Hematopoietic multipotent progenitor cell (in vitro differentiated cells): Measurements from ENCODE around the gene CHST11. TPM values are rescaled to one million over a fixed set of nuclear protein-coding genes. Genes with fewer than 3 reads are reported as not detected.

ENCODE experiments used
- DNase-seq, 3 donors: peaks; one replicate each; pipeline ENCODE4 v3.0.0-alpha.2; 2011 to 2015; ENCODE audit warnings: low read depth in 2 of 3, low spot score in 2 of 3
- total RNA-seq: library from RNA; depleted of rRNA; stranded (reverse); fragments of >200 nt; gene quantifications from one replicate; pipeline ENCODE4 v1.2.3, GENCODE V29; 2012

Gene CHST11
- total RNA-seq, 1 donor: 264 TPM

DNA sequence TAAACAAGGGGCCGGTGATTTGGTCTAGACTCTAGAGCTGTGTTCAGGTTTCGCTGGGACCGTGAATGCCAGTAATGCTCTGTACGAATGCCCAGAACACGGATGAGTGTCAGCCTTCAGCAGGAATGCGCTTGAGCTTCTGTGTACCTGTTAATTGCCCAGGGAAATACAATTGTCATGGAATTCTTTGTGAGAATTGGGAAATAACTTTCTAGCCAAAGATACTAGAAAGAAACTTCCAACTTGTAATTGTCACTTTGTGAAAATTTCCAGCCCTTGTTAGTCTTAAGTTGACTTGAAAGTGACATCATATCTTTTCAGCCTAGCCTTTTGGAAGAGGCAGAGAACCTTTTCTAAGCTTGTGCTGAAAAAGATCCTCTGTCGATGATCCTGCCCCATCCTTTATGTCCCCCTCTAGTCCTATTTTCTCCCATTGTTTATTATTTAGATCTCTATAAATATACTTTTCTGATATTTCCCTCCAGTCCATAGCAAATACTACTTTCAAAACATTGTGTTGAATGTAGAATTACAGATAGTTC, 2.7 kb downstream of the CHST11 start:
- no peak for DNase-seq

DNA sequence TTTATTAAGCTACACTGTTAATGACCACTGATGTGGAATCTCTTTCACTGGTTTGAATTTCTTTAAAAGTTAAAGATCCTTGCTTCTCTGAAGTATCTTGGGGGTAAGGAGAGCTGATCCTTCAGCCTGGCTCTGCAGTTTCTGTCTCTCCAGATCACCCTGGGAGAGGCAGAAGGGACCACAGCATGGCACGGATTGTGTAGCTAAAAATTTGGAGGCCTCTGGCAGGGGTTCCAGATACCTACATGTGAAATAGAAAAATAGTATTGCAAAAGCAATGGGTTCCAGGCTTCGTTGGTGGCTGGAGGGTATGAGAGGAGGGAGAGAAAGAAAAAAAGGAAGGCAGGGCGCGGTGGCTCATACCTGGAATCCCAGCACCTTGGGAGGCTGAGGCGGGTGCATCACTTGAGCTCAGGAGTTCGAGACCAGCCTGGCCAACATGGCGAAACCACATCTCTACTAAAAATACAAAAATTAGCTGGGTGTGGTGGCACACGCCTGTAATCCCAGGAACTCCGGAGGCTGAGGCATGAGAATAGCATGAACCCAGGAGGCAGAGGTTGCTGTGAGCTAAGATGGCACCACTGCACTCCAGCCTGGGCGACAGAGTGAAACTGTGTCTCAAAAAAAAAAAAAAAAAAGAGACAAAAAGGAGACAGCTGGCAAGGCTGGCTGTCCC, 3.4 kb downstream of the CHST11 start:
- DNase-seq: no peak

DNA sequence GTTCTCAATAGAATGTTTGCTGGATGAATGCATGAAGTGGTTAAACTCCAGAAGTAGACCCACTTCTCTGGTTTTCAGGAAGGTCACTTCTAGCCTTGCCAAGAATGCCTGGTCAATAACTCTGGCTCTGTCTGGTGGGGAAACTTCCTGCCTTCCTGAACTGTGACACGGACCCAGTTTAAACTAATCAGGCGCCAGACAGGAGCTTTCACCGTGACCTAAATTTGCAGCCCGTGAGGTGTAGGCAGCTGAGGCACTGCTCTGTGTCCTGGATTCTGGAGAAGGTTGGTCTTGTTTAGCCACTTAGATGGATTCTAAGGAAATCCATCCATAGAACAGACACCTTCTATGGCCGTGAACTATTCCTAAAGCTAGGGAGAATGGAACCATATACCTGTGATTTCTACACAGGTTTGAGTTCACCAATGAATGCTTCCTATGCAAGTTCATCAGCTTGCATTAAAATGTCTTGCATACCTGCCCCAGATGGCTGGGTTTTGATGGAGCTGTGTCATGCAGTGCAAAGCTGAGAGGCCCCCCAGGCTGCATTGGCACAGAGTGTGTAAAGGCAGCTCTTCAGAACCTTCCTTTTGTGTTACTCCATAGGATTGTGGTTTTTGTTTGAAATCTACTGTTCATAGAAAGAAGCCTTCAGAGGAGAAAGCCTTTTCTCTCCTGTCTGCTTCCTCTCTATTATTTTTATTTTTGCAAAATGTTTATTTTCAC, 4.4 kb downstream of the CHST11 start:
- no peak for DNase-seq

- no peak for DNase-seq
These were observed 5.6 kb downstream of the CHST11 start for GRCh38 chr12:104462325-104462724.

GRCh38 chr12:104462931-104463339, 6.2 kb downstream of the CHST11 start:
- DNase-seq: peak in 2 of 3 donors; percentile 61 to 72

GRCh38 chr12:104463368-104463767, 6.6 kb downstream of the CHST11 start:
- DNase-seq: no peak

- no peak for DNase-seq
These were observed 8.2 kb downstream of the CHST11 start for GRCh38 chr12:104464899-104465298.

DNA sequence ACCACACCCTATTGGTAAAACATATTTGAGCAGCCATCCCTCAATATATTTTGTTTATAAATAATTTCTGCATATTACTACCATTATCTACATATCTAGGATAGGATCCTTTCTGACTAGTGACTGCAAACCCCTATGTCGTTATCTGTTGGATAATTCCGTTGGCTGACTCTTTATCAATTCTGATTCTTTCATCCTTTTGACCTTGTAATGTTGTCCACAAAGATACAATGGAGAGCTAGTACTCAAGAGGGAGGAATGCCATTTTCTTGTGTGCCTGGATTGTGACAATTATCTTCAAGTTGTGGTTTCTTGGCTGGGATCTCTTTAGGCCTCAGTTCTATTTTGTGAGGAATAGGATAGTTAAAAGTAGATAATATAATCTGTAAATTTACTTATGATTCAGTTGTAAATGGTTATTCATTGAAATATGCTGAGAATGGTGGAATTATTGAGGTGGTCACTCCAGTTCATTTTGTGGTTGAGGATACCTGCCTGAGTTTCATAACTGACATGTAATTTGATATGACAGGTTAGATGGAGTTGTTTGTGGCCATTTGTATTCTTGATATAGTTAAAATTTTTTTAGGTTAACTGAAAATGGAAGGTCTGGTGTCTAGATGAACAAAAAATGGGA, 10.1 kb downstream of the CHST11 start:
- no peak for DNase-seq

DNA sequence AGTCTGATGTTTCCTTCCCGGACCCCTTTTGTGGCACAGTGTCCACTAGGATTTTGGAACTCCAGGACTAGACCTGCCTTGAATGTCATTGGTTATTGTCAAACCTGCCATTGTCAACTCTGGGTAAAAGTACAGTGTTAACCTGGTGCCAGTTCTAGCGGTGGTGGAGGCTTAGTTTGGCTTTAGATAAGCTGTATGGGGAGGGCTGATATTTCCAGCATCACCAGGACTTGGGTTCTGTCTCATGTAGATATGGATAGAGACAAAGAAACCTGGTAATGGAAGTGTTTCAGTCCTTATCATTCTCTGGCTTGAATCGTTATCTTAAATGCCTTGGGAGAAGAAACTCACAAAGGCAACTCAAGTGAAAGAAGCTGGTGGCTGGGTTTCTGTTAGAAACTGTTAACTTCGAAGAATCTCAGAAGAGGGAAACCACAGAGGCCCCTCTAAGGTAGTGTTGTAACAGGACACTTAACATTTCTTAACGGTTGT, 10.6 kb downstream of the CHST11 start:
- DNase-seq: no peak

DNA sequence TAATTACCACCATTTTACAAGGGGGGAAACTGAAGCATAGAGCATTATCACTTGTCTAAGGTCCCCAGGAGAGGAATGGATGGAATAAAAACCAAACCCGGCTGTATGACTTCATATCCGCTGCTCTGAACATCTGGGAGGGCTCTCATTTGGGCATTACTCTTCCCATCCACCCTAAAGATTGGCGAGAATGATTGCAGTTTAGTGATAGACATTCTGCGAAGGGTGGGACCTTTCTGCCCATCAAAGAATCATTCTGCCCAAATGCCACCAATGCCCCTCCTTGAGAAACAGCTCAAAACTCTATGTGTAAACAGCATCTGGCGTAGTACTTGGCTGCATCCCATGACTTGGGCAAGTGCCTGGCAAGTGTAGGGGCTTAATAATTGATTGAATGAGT, 11.6 kb downstream of the CHST11 start:
- no peak for DNase-seq

DNA sequence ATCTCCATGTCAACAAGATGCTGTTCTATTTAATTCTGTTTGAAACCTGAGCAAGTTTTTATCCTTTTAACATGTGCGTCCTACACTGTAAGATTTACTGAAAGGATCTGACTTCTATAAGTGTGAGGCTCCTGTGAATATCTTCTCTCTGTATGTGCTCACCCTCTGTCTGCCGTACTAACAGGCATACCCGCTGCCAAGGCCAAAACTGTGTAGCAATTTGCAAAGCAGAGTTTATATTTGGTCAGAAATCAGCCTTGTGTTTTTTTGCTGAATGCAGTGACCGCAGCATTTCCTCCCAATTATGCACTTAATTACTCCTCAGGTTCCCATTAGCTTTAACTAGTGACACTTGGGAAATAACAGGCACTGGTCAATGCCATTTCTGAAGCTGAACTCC, 12.3 kb downstream of the CHST11 start:
- DNase-seq: no peak

GRCh38 chr12:104469523-104469922, 12.8 kb downstream of the CHST11 start:
- no peak for DNase-seq

GRCh38 chr12:104470521-104470920, 13.8 kb downstream of the CHST11 start:
- DNase-seq: no peak

- no peak for DNase-seq
These were observed 14.6 kb downstream of the CHST11 start for GRCh38 chr12:104471336-104471735.

GRCh38 chr12:104472748-104473147, 16.0 kb downstream of the CHST11 start:
- no peak for DNase-seq

- no peak for DNase-seq
These were observed 16.7 kb downstream of the CHST11 start for GRCh38 chr12:104473374-104473983.

GRCh38 chr12:104475271-104475670, 18.5 kb downstream of the CHST11 start:
- DNase-seq: no peak

- DNase-seq: no peak
These were observed 21.0 kb downstream of the CHST11 start for GRCh38 chr12:104477510-104478390.

DNA sequence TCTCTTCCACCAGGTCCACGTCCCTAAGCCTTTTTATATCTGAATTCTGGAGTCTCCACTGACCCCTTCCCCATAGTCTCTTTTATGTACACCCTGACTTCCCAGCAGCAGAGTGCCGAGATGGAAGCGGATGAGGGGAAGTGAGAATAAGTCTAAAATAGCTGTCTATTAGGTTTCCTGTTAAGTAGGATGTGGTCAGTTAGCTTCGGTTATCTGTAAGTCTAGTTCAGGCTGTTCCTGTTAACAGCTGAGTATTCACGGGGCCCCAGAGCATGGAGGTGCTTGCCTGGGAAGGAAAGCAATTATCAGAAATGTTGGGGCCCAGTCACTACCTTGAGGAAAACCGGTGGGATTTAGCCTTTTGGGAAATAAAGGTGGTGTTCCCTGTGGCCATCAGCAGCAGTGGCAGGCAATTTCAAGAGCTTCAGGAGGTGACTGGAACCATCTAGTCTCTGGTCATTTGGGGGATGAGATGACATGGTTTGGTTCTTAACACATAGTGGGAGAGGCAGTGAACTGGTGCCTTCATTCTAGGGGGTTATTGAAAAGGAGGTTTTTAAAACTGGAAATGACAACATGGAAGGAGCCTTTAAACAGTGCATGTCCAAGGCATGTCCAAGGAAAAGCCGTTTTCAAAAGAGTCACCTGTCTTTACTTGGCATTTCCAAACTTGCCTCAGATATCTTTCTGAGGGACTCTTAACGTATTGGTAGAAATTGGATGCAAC, 21.8 kb downstream of the CHST11 start:
- DNase-seq: peak in 2 of 3 donors; percentile 63 to 82
